Peyer's patch (tissue), 4 donors: Measurements from ENCODE around the gene C20orf144. TPM values are rescaled to one million over a fixed set of nuclear protein-coding genes. Genes with fewer than 3 reads are reported as not detected.
A peak's percentile ranks its signal among the peaks of the same experiment; 100 is the strongest.

Experiments
- DNase-seq, 3 donors: peaks; one replicate each; pipeline ENCODE4 v3.0.0-alpha.2; 2017 to 2019
- H3K27ac ChIP-seq, 4 donors: fragments of 200-600 bp; sonication (generic); one replicate each; pipeline ENCODE4 v1.5.1; 2016 to 2019
- H3K27me3 ChIP-seq, 2 donors: fragments of 200-600 bp; sonication (generic); one replicate each; pipeline ENCODE4 v1.5.1; 2019
- H3K36me3 ChIP-seq, 3 donors: fragments of 200-600 bp; sonication (generic); one replicate each; pipeline ENCODE4 v1.5.1; 2016 to 2019
- H3K4me1 ChIP-seq, 4 donors: fragments of 200-600 bp; sonication (generic); one replicate each; pipeline ENCODE4 v1.5.1; 2016 to 2019
- H3K4me3 ChIP-seq, 4 donors: fragments of 200-600 bp; sonication (generic); 1 replicate in 3 of 4; 2 replicates in 1 of 4; pipeline ENCODE4 v1.5.1; 2016 to 2019; ENCODE audit warnings: mild to moderate bottlenecking in 1 of 4
- H3K9me3 ChIP-seq, 4 donors: fragments of 200-600 bp; sonication (generic); one replicate each; pipeline ENCODE4 v1.5.1; 2016 to 2019; ENCODE audit warnings: mild to moderate bottlenecking in 1 of 4
- CTCF ChIP-seq, 6 experiments: fragments of 450-650 bp in 4 of 6; fragments of 200-600 bp in 2 of 6; sonication (generic) in 1 of 6; IDR thresholded peaks; one replicate each; pipeline ENCODE4 v1.5.1; 2017 to 2019; ENCODE audit warnings: antibody characterized with exemption in 6 of 6, mild to moderate bottlenecking in 3 of 6, moderate library complexity in 1 of 6
- POLR2A ChIP-seq, 2 donors: fragments of 450-650 bp; IDR thresholded peaks; one replicate each; pipeline ENCODE4 v1.5.1; 2017; ENCODE audit warnings: antibody characterized with exemption in 2 of 2, mild to moderate bottlenecking in 2 of 2, moderate library complexity in 2 of 2
- total RNA-seq, 4 donors: library from RNA; depleted of rRNA; stranded (reverse); fragments of >200 nt; gene quantifications; one replicate each; pipeline ENCODE4 v1.1.0, GENCODE V29; 2016

The C20orf144 gene
- total RNA-seq, result not detected

- TF ChIP-seq POLR2A (IDR thresholded peaks at IDR 0.05), result no peak
- TF ChIP-seq CTCF (IDR thresholded peaks at IDR 0.05), result no peak
- no peak for DNase-seq
- Histone ChIP-seq H3K36me3 (peaks cover 0 to 36% (median 0%) of the 10 kb centered on the region in 3 donors), H3K4me1 (peaks cover 0 to 27% (median 8%) of the 10 kb centered on the region in 4 donors), H3K9me3 (no peaks in the 10 kb centered on the region), H3K4me3 (peak within 1 kb of the TSS; percentile 61 to 78 (median 72)), H3K27ac (peak within 1 kb of the TSS; percentile 86 to 93 (median 91)), H3K27me3 (no peaks in the 10 kb centered on the region)
Measured at GRCh38 chr20:33662172-33662571, at the start of gene C20orf144. Gene C20orf144, plus strand, starts transcription at chr20:33662327. Its CDS starts 19 bp downstream, at chr20:33662346.

DNA sequence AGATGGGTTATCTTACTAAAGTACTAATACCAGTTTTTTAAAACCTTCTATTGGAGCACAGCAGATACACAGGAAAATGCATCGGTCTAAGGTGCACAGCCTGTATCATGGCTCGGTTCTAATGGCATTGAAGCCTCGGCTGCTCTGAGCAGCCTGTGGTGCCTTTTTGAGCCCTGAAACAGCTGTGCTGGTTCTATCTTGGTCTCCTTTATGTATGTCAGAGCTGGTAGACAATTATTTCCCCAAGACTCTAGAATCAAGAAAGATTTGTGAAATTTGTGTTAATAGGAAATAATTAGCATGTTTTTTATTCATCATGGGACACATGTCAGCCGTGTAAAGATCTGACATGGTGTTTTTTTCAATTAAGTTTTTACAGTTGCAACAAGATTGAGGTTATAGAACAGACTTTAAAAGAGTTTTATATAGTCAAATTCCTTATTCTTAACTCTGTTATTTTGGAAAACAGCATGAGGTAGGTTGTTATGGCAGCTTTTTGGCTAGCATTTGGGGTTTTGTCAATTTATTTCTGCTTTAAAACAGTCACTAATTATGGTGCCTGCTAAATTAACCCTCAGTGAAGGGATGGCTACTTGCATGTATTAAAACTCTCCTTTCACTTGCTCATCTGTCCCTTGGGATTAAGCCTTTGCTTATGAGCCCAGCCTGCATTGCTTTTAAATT lies 40.3 kb upstream of the C20orf144 start:
- no peaks in the 10 kb centered on the region for H3K9me3 ChIP-seq
- H3K4me1 ChIP-seq, result no peaks in the 10 kb centered on the region
- no peaks in the 10 kb centered on the region for H3K27me3 ChIP-seq
- TF ChIP-seq CTCF (IDR thresholded peaks at IDR 0.05) (no peak), POLR2A (IDR thresholded peaks at IDR 0.05) (no peak)
- peaks cover 0 to 49% (median 0%) of the 10 kb centered on the region in 3 donors for H3K36me3 ChIP-seq
- DNase-seq, result no peak
- H3K4me3 ChIP-seq, result no peak overlapping the region
- no peak overlapping the region for H3K27ac ChIP-seq

DNA sequence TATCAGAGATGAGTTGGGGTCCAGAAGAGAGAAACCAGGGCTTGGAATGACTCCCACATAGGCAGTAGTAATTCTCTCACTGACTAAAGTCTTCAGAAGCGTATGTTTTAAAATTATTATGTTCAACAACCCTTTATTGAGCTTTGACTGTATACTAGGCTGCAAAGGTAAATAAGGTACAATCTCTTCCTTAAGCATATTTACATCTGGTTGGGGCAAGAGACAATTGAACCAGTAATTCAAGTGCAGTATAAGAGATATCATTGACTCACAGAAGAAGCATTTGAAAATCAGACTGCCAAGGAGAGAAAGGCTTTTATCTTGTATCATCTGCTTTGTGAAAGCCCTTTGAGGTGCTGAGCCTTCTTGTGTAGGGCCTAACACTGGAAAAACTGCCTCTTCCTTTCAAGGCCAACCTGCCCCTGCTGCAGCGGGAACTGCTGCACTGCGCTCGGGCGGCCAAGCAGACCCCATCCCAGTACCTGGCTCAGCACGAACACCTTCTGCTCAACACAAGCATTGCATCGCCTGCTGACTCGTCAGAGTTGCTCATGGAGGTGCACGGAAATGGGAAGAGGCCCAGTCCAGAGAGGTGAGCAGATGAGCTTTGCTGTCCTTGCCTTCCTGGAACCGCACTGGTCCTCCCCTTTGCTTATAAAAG lies 39.3 kb upstream of the C20orf144 start:
- no peaks in the 10 kb centered on the region for H3K9me3 ChIP-seq
- H3K36me3 ChIP-seq, result peaks cover 0 to 59% (median 0%) of the 10 kb centered on the region in 3 donors
- TF ChIP-seq CTCF (IDR thresholded peaks at IDR 0.05), result no peak
- no peak for TF ChIP-seq POLR2A (IDR thresholded peaks at IDR 0.05)
- no peak overlapping the region for H3K27ac ChIP-seq
- no peaks in the 10 kb centered on the region for H3K4me1 ChIP-seq
- no peak overlapping the region for H3K4me3 ChIP-seq
- no peak for DNase-seq
- H3K27me3 ChIP-seq, result no peaks in the 10 kb centered on the region

GRCh38 chr20:33624399-33624798 lies 37.7 kb upstream of the C20orf144 start:
- Histone ChIP-seq H3K4me1 (no peaks in the 10 kb centered on the region), H3K27ac (no peak overlapping the region), H3K4me3 (no peak overlapping the region), H3K36me3 (peaks cover 0 to 75% (median 0%) of the 10 kb centered on the region in 3 donors), H3K27me3 (no peaks in the 10 kb centered on the region), H3K9me3 (no peaks in the 10 kb centered on the region)
- no peak for TF ChIP-seq POLR2A (IDR thresholded peaks at IDR 0.05)
- no peak for TF ChIP-seq CTCF (IDR thresholded peaks at IDR 0.05)
- no peak for DNase-seq

GRCh38 chr20:33626190-33626589 lies 35.9 kb upstream of the C20orf144 start:
- peaks cover 0 to 82% (median 0%) of the 10 kb centered on the region in 3 donors for H3K36me3 ChIP-seq
- no peak for DNase-seq
- H3K9me3 ChIP-seq, result no peaks in the 10 kb centered on the region
- H3K4me3 ChIP-seq, result no peak overlapping the region
- TF ChIP-seq POLR2A (IDR thresholded peaks at IDR 0.05), result no peak
- no peaks in the 10 kb centered on the region for H3K4me1 ChIP-seq
- H3K27ac ChIP-seq, result no peak overlapping the region
- no peaks in the 10 kb centered on the region for H3K27me3 ChIP-seq

- Histone ChIP-seq H3K36me3 (peaks cover 0 to 92% (median 0%) of the 10 kb centered on the region in 3 donors), H3K27me3 (no peaks in the 10 kb centered on the region), H3K4me1 (no peaks in the 10 kb centered on the region), H3K27ac (no peak overlapping the region), H3K9me3 (no peaks in the 10 kb centered on the region), H3K4me3 (no peak overlapping the region)
- DNase-seq, result no peak
- TF ChIP-seq CTCF (IDR thresholded peaks at IDR 0.05) (no peak), POLR2A (IDR thresholded peaks at IDR 0.05) (no peak)
Measured at GRCh38 chr20:33627577-33628216, 34.4 kb upstream of the C20orf144 start.
